Keratinocyte (primary cell): ENCODE data around the gene RAI14. TPM values are rescaled to one million over a fixed set of nuclear protein-coding genes. Genes with fewer than 3 reads are reported as not detected.

Experiments
- DNase-seq: peaks from one replicate; pipeline ENCODE4 v3.0.0-alpha.2; 2011; ENCODE audit warnings: low read depth, missing footprints, low spot score
- FAIRE-seq: peaks from 2 replicates; lab custom pipeline; 2011; peaks lifted over from hg19 to GRCh38; lab: Jason Lieb, UNC
- H2AFZ ChIP-seq: 2 replicates; pipeline ENCODE4 v1.6.0; 2012; ENCODE audit warnings: low read length, control low read depth, inconsistent platforms; ENCODE audit not compliant: control insufficient read depth
- H3K27ac ChIP-seq: 2 replicates; pipeline ENCODE4 v1.5.1; 2011; ENCODE audit warnings: low read length; ENCODE audit not compliant: control insufficient read depth, insufficient read depth
- H3K27me3 ChIP-seq: 3 replicates; pipeline ENCODE4 v1.6.0; 2011; ENCODE audit warnings: low read length; ENCODE audit not compliant: control insufficient read depth, insufficient read depth; ENCODE audit errors: extremely low read depth
- H3K36me3 ChIP-seq, 2 experiments: 2 replicates in 1 of 2; 3 replicates in 1 of 2; pipeline ENCODE4 v1.5.1; 2011; ENCODE audit warnings: low read length in 2 of 2, mild to moderate bottlenecking in 1 of 2; ENCODE audit not compliant: control insufficient read depth in 2 of 2, insufficient read depth in 2 of 2; ENCODE audit errors: extremely low read depth in 1 of 2
- H3K4me1 ChIP-seq: 3 replicates; pipeline ENCODE4 v1.5.1; 2011; ENCODE audit warnings: low read length; ENCODE audit not compliant: control insufficient read depth, insufficient read depth; ENCODE audit errors: extremely low read depth
- H3K4me2 ChIP-seq: 3 replicates; pipeline ENCODE4 v1.6.0; 2011; ENCODE audit warnings: low read depth, low read length; ENCODE audit not compliant: control insufficient read depth, insufficient read depth; ENCODE audit errors: extremely low read depth
- H3K4me3 ChIP-seq, 3 experiments: fragments of 200-600 bp in 1 of 3; sonication (generic) in 1 of 3; 2 replicates in 2 of 3; 3 replicates in 1 of 3; pipeline ENCODE4 v1.5.1; 2011 to 2016; ENCODE audit warnings: low read length in 3 of 3, mild to moderate bottlenecking in 3 of 3, control low read depth in 2 of 3, inconsistent platforms in 1 of 3, low read depth in 1 of 3, mixed read lengths in 1 of 3, mixed run types in 1 of 3, moderate library complexity in 1 of 3; ENCODE audit not compliant: control insufficient read depth in 2 of 3, insufficient read depth in 2 of 3; ENCODE audit errors: extremely low read depth in 1 of 3
- H3K79me2 ChIP-seq: 2 replicates; pipeline ENCODE4 v1.6.0; 2012; ENCODE audit warnings: low read length; ENCODE audit not compliant: control insufficient read depth, insufficient read depth
- H3K9ac ChIP-seq: 3 replicates; pipeline ENCODE4 v1.6.0; 2011; ENCODE audit warnings: low read length; ENCODE audit not compliant: control insufficient read depth, insufficient read depth; ENCODE audit errors: extremely low read depth
- H3K9me1 ChIP-seq: 3 replicates; pipeline ENCODE4 v1.6.0; 2011; ENCODE audit warnings: low read length; ENCODE audit not compliant: control insufficient read depth, insufficient read depth; ENCODE audit errors: extremely low read depth
- H3K9me3 ChIP-seq: 2 replicates; pipeline ENCODE4 v1.5.1; 2012; ENCODE audit warnings: low read depth, low read length; ENCODE audit not compliant: control insufficient read depth
- H4K20me1 ChIP-seq: 3 replicates; pipeline ENCODE4 v1.6.0; 2011; ENCODE audit warnings: low read length; ENCODE audit not compliant: control insufficient read depth, insufficient read depth; ENCODE audit errors: extremely low read depth
- EZH2 ChIP-seq: IDR thresholded peaks from one replicate; pipeline ENCODE4 v1.6.1; 2012; ENCODE audit warnings: inconsistent platforms, mild to moderate bottlenecking, low read length, moderate library complexity
- dilution Hi-C: fragments of 300-500 bp; cut with MboI; formaldehyde crosslinking; loops from one replicate; pipeline ENCODE4 v1.7.0; 2020; ENCODE audit warnings: low sequenced_read_pairs; ENCODE audit not compliant: extremely low pct_ligation_motif_present
- polyA plus RNA-seq, 5 experiments: library from polyadenylated mRNA; depleted of rRNA in 3 of 5; stranded (reverse) in 3 of 5; stranded (forward) in 1 of 5; unstranded in 1 of 5; fragments of >200 nt; gene quantifications; 1 replicate in 1 of 5; 2 replicates in 3 of 5; 3 replicates in 1 of 5; pipeline versions ENCODE4 v1.2.1 to v1.2.3, GENCODE V29; 2011 to 2012; ENCODE audit warnings: missing spikeins in 2 of 5, low read depth in 1 of 5, low replicate concordance in 1 of 5
- TF ChIP-seq, protein P1 (sequence below), 3 experiments: IDR thresholded peaks in 1 of 3; conservative IDR thresholded peaks in 1 of 3; optimal IDR thresholded peaks in 1 of 3; 2 replicates in 2 of 3; 3 replicates in 1 of 3; pipeline versions ENCODE3 to v1.5.1; 2011; ENCODE audit warnings: low read length in 3 of 3, mild to moderate bottlenecking in 3 of 3, moderate library complexity in 2 of 3, control low read depth in 1 of 3, inconsistent platforms in 1 of 3; ENCODE audit not compliant: insufficient read depth in 2 of 3; ENCODE audit errors: extremely low read depth in 1 of 3

Gene RAI14
- polyA plus RNA-seq, 1 donor (not counting 4 experiments of a cell fraction or from before 2014, with no cell fraction given): 31.4 TPM

DNA sequence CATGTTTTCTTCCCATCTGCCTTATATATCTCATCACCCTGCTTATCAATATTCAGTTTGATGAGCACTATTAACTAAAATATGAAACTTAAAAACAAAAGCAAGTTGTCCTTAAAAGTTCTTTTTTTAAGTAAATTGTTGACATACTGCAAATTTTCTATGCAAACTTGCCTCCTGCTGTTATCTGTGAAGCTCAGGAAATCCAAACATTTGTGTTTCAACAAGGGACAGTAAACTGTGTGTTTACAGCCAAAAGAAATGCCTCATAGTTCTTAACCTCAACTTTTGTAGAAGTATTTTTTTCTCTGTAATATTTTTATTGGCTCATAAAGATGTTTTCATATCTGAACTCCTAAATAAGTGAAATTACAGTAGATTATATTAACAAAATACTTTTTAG, 175.2 kb downstream of the RAI14 start:
- H4K20me1 ChIP-seq: no peaks in the 10 kb centered on the region
- no peaks in the 10 kb centered on the region for H3K79me2 ChIP-seq
- H3K27me3 ChIP-seq: no peaks in the 10 kb centered on the region
- H3K9ac ChIP-seq: no peak overlapping the region
- FAIRE-seq (no peak), DNase-seq (no peak)
- H2AFZ ChIP-seq: no peak overlapping the region
- dilution Hi-C loops: no loop called here
- no peaks in the 10 kb centered on the region for H3K9me3 ChIP-seq
- peaks cover 15 to 21% of the 10 kb centered on the region in 2 experiments for H3K36me3 ChIP-seq
- H3K4me2 ChIP-seq: no peak overlapping the region
- no peak overlapping the region for H3K4me3 ChIP-seq
- no peaks in the 10 kb centered on the region for H3K4me1 ChIP-seq
- H3K27ac ChIP-seq: no peak overlapping the region
- H3K9me1 ChIP-seq: no peaks in the 10 kb centered on the region
- TF ChIP-seq, protein P1, sequence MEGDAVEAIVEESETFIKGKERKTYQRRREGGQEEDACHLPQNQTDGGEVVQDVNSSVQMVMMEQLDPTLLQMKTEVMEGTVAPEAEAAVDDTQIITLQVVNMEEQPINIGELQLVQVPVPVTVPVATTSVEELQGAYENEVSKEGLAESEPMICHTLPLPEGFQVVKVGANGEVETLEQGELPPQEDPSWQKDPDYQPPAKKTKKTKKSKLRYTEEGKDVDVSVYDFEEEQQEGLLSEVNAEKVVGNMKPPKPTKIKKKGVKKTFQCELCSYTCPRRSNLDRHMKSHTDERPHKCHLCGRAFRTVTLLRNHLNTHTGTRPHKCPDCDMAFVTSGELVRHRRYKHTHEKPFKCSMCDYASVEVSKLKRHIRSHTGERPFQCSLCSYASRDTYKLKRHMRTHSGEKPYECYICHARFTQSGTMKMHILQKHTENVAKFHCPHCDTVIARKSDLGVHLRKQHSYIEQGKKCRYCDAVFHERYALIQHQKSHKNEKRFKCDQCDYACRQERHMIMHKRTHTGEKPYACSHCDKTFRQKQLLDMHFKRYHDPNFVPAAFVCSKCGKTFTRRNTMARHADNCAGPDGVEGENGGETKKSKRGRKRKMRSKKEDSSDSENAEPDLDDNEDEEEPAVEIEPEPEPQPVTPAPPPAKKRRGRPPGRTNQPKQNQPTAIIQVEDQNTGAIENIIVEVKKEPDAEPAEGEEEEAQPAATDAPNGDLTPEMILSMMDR (optimal IDR thresholded peaks at IDR 0.05 in 1 of 3, IDR thresholded peaks at IDR 0.05 in 1 of 3, conservative IDR thresholded peaks at IDR 0.05 in 1 of 3; ENCODE audit: extremely low read depth in 1 of 3, insufficient read depth in 2 of 3, low read length in 3 of 3): no peak
- no peak for TF ChIP-seq EZH2

DNA sequence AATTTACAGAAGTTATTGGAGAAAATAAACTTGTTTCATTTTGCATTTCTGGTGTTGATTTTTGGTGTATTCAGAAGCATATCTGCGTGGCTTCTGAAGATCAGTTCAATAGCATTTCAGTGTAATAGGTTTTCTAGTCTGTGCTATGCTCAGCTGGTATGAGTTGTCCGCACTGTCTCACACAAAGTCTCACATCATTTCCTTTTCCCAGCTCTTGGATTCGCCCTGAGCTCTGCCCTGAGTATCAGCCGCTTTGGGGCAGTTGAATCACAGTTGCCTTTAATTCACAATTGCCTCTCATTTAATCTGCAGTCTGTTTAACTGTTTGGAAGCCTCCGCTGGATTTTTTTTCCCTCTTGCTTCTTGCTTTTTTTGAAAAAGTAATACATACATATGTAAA, 176.4 kb downstream of the RAI14 start:
- Histone ChIP-seq H3K27me3 (no peaks in the 10 kb centered on the region), H2AFZ (no peak overlapping the region), H3K4me1 (no peaks in the 10 kb centered on the region), H3K9ac (no peak overlapping the region), H3K36me3 (peaks cover 5 to 14% of the 10 kb centered on the region in 2 experiments), H3K79me2 (no peaks in the 10 kb centered on the region), H4K20me1 (no peaks in the 10 kb centered on the region), H3K27ac (no peak overlapping the region), H3K4me3 (no peak overlapping the region), H3K9me1 (no peaks in the 10 kb centered on the region), H3K9me3 (no peaks in the 10 kb centered on the region), H3K4me2 (no peak overlapping the region)
- no peak for DNase-seq
- no peak for FAIRE-seq
- TF ChIP-seq, protein P1 (optimal IDR thresholded peaks at IDR 0.05 in 1 of 3, IDR thresholded peaks at IDR 0.05 in 1 of 3, conservative IDR thresholded peaks at IDR 0.05 in 1 of 3; ENCODE audit: extremely low read depth in 1 of 3, insufficient read depth in 2 of 3, low read length in 3 of 3): no peak
- no peak for TF ChIP-seq EZH2
- dilution Hi-C loops: no loop called here
